Calu3 (cell line): ENCODE data around the gene CELF4. TPM values are rescaled to one million over a fixed set of nuclear protein-coding genes. Genes with fewer than 3 reads are reported as not detected.
A peak's percentile ranks its signal among the peaks of the same experiment; 100 is the strongest.

Source experiments
- BruUV-seq: library from RNA; stranded (reverse); fragments of 400-500 nt; replicated peaks from 2 replicates; lab custom pipeline; 2021; lab: Mats Ljungman, UMichigan
- CTCF ChIA-PET: fragments of 300-600 bp; sonication (Branson Sonifier 250); formaldehyde crosslinking; loops from one replicate; lab custom pipeline; 2022; ENCODE audit warnings: antibody characterized with exemption; lab: Charles Lee
- DNase-seq: peaks from one replicate; pipeline ENCODE4 v3.0.0; 2022
- H3K27ac Mint-ChIP-seq: one replicate; pipeline ENCODE4 v1.8.0; 2022; ENCODE audit warnings: mixed read lengths; ENCODE audit not compliant: unreplicated experiment
- H3K27me3 Mint-ChIP-seq: one replicate; pipeline ENCODE4 v1.8.0; 2022; ENCODE audit warnings: mixed read lengths; ENCODE audit not compliant: unreplicated experiment
- H3K36me3 Mint-ChIP-seq: one replicate; pipeline ENCODE4 v1.8.0; 2022; ENCODE audit warnings: mild to moderate bottlenecking, moderate library complexity, mixed read lengths; ENCODE audit not compliant: insufficient read depth, unreplicated experiment
- H3K4me1 Mint-ChIP-seq: one replicate; pipeline ENCODE4 v1.8.0; 2022; ENCODE audit warnings: mild to moderate bottlenecking, low read depth, mixed read lengths; ENCODE audit not compliant: unreplicated experiment
- H3K4me3 Mint-ChIP-seq: one replicate; pipeline ENCODE4 v1.8.0; 2022; ENCODE audit warnings: mild to moderate bottlenecking, low read depth, moderate library complexity, mixed read lengths; ENCODE audit not compliant: unreplicated experiment
- H3K9me3 Mint-ChIP-seq: one replicate; pipeline ENCODE4 v1.8.0; 2022; ENCODE audit warnings: low read depth, mixed read lengths; ENCODE audit not compliant: unreplicated experiment
- intact Hi-C: fragments of 100-400 bp; cut with micrococcal nuclease; formaldehyde crosslinking; loops from one replicate; pipeline ENCODE4 v1.10.0; 2022; ENCODE audit not compliant: unreplicated experiment
- total RNA-seq: library from RNA; stranded (reverse); gene quantifications from 2 replicates; pipeline ENCODE4 v1.2.3, GENCODE V29; 2022
- TF ChIP-seq, protein P1 (sequence below): fragments of 200-600 bp; IDR thresholded peaks from one replicate; pipeline ENCODE4 v1.8.0; 2022; ENCODE audit warnings: antibody characterized with exemption; ENCODE audit not compliant: unreplicated experiment

CELF4 gene
- total RNA-seq, 1 experiment from 2014 or later, result 7.8 TPM

DNA sequence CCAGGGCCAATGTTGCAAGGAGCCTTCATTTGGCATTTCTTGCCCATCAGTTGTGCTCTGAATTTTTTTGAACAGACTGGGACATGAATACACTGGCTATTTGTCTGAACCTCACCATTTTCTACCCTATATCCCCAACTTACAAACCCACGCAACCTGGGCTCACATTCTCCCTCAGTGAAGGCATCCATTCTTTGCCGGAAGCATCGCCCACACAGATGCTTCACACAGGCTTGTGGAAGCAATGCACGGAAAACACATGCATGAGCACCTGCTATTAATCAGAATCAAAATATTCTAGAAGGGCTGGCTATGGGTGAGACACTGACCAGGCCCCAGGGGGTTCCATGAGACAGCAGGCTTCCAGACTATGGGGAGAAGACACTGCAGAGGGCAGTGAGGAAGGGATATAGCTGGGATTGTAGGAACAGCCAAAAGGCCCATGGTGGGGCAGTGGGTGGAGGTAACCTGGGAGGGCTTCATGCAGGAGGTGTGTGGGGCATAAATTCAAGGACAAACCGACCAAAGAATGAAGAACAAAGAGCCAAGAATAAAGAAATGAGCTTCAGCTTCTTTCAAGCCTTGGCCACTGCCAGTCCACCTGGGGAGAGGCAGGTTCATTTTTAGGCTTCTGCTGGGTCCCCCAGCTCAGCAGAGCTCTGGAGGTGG lies 261.5 kb downstream of the CELF4 start:
- Mint-ChIP-seq H3K4me1 (peaks cover 20% of the 10 kb centered on the region), H3K27ac (no peak overlapping the region), H3K4me3 (no peak overlapping the region), H3K9me3 (no peaks in the 10 kb centered on the region), H3K36me3 (peaks cover 9% of the 10 kb centered on the region), H3K27me3 (peaks cover 37% of the 10 kb centered on the region)
- BruUV-seq, result no TSS peak
- TF ChIP-seq, protein P1, sequence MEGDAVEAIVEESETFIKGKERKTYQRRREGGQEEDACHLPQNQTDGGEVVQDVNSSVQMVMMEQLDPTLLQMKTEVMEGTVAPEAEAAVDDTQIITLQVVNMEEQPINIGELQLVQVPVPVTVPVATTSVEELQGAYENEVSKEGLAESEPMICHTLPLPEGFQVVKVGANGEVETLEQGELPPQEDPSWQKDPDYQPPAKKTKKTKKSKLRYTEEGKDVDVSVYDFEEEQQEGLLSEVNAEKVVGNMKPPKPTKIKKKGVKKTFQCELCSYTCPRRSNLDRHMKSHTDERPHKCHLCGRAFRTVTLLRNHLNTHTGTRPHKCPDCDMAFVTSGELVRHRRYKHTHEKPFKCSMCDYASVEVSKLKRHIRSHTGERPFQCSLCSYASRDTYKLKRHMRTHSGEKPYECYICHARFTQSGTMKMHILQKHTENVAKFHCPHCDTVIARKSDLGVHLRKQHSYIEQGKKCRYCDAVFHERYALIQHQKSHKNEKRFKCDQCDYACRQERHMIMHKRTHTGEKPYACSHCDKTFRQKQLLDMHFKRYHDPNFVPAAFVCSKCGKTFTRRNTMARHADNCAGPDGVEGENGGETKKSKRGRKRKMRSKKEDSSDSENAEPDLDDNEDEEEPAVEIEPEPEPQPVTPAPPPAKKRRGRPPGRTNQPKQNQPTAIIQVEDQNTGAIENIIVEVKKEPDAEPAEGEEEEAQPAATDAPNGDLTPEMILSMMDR, result no peak
- CTCF ChIA-PET, result no interaction called here
- DNase-seq, result no peak
- intact Hi-C loops, result no loop called here

DNA sequence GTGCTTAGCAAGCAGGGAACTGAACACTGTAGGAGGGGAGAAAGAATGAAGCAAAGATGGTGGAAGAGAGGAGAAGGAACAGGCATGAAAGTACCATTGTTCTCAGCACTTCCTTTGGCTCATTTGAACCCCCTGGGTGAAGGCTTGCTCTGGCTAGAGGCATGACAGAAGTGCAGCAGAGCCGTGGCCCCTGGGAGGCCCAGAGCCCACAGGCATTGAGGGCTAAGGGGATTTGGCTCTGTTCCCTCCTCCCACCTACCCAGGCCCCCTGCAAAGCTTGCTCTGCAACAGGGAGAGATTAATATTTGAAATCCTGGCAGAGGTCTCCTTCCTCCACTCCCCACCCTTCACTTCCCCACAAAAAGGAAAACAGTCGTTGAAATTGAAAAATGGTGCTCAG lies 262.6 kb downstream of the CELF4 start:
- peaks cover 11% of the 10 kb centered on the region for H3K36me3 Mint-ChIP-seq
- CTCF ChIA-PET, result no interaction called here
- no peak overlapping the region for H3K27ac Mint-ChIP-seq
- peaks cover 37% of the 10 kb centered on the region for H3K27me3 Mint-ChIP-seq
- H3K9me3 Mint-ChIP-seq, result no peaks in the 10 kb centered on the region
- BruUV-seq, result no TSS peak
- intact Hi-C loops, result no loop called here
- TF ChIP-seq, protein P1, result no peak
- no peak for DNase-seq
- H3K4me3 Mint-ChIP-seq, result no peak overlapping the region
- H3K4me1 Mint-ChIP-seq, result peaks cover 25% of the 10 kb centered on the region

DNA sequence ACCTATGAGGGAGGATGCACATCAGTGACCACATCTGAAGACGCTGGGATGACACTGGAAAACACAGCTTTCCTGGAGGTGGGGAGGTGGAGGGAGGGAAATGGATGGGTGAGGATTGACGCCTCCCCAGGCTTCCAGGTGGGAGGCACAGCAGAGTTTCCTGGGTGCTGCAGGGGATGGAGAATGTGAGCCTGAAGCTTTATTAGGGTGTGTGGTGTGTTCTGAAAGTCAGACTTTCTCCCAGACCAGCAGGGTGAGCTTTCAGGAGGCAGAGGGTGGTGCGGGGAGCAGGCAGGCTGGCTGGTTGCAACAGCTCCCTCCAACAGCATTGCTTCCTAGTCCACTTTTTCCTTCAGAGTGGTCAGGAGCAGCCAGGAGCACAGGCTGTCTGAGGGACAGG lies 263.1 kb downstream of the CELF4 start:
- no peak overlapping the region for H3K4me3 Mint-ChIP-seq
- TF ChIP-seq, protein P1, result no peak
- H3K4me1 Mint-ChIP-seq, result peaks cover 25% of the 10 kb centered on the region
- intact Hi-C loops, result no loop called here
- BruUV-seq, result no TSS peak
- CTCF ChIA-PET, result no interaction called here
- H3K9me3 Mint-ChIP-seq, result no peaks in the 10 kb centered on the region
- no peak overlapping the region for H3K27ac Mint-ChIP-seq
- no peak for DNase-seq
- peaks cover 37% of the 10 kb centered on the region for H3K27me3 Mint-ChIP-seq
- H3K36me3 Mint-ChIP-seq, result peaks cover 11% of the 10 kb centered on the region

DNA sequence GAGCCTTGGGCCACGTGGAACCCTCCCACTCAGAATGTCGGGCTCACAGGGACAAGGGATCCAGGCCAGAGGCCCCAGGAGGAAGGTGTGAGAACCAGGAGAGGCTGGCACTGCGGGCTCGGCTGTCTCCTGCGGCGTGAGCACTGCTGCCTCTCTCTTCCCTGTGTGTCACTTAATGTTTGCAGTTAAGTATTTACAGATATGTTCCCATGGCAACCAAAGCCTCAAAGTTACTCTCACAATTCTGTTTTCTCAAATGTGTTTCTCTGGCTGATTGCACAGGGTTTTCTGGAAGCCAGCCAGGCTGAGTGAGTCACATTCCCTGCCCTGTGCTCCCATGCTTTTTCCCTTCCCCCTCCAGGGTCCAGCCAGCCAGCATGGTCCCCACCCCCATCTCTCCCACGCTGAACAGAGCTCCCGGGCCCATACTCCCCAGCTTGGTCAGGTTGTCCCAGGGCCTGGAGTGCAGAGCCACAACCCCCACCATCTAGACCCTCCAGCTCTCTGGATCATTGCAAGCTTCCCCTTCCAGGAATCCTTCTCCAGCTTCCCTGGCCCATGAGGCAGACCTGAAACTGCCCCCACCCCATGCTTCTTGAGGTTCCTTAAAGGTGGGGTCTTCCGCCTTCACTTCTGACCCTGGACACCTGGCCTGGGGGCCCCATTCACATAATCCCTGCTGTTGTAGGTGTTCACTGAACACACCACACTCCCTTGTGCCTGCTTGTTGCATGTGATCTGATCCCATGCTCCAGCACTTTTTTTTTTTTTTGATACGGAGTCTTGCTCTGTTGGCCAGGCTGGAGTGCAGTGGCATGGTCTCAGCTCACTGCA lies 265.9 kb downstream of the CELF4 start:
- peak; percentile 93 for DNase-seq
- Mint-ChIP-seq H3K27me3 (peaks cover 34% of the 10 kb centered on the region), H3K4me3 (peak overlapping the region; percentile 18), H3K27ac (peak overlapping the region; percentile 82), H3K9me3 (no peaks in the 10 kb centered on the region), H3K4me1 (peaks cover 25% of the 10 kb centered on the region), H3K36me3 (peaks cover 11% of the 10 kb centered on the region)
- no TSS peak for BruUV-seq
- TF ChIP-seq, protein P1, result no peak
- intact Hi-C loops, result no loop called here
- CTCF ChIA-PET, result no interaction called here
